ES-I3 (cell line): ENCODE measurements around the gene CCBE1.
"Not testable (repeated sequence)": the region's sequence is repeated elsewhere in the genome, so short reads cannot be mapped to it uniquely, and the experiment has no call there.

ENCODE experiments used
- H3K36me3 ChIP-seq: 2 replicates; pipeline ENCODE4 v1.6.1; 2013; ENCODE audit warnings: mild to moderate bottlenecking, low read length, control low read depth, moderate library complexity; ENCODE audit not compliant: insufficient read depth
- H3K4me1 ChIP-seq: 2 replicates; pipeline ENCODE4 v1.6.1; 2013; ENCODE audit warnings: mild to moderate bottlenecking, control low read depth, low read length; ENCODE audit not compliant: insufficient read depth
- H3K9ac ChIP-seq: 2 replicates; pipeline ENCODE4 v1.6.1; 2013; ENCODE audit warnings: low read depth, mild to moderate bottlenecking, low read length, moderate library complexity
- H3K9me3 ChIP-seq: 2 replicates; pipeline ENCODE4 v1.6.1; 2013; ENCODE audit warnings: mild to moderate bottlenecking, low read length, moderate library complexity; ENCODE audit not compliant: control insufficient read depth, insufficient read depth

CCBE1 gene

DNA sequence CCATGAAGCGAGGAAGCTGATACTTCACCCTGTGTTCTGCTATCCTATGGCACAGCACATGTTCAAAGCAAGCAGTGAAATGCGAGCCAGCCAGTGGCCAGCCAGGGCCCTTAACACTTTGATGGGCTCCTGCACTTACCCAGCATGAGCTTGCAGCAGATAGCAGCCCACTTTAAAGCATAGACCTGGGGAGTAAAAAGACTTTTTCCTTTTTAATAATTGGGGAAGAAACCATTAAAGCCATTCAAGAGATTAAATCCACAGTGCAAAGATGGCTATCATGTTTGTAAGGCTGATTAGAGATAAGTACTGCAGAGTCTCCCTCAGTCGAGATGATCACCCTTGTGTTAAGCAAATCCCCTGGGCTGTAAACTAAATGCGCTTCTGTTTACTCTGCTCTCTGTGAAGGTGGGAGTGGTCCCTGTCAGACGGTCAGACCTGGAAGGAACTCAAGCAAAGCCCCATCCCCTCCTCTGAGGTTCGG is 15.7 kb downstream of the CCBE1 start:
- no peak overlapping the region for H3K9ac ChIP-seq
- no peaks in the 10 kb centered on the region for H3K36me3 ChIP-seq
- H3K4me1 ChIP-seq = peaks cover 21% of the 10 kb centered on the region
- H3K9me3 ChIP-seq = no peaks in the 10 kb centered on the region

DNA sequence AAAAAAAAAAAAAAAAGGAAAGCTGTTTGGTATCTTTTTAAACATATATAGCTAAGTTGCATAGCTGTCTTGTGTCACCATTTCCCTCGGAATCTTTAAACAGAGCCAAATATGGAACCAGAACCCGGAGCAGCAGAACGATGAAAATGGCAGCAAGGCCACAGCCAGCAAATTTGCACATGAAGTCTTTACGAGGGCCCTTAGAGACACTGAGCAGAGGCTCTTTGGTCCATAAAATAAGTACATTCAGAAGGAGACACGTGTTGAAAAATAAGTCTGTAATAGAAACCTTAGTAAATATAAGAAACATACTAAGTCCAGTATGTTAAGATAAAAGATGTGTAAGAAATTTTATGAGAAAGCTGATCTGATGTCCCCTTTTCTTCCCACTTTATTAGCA is 16.2 kb downstream of the CCBE1 start:
- H3K9me3 ChIP-seq = no peaks in the 10 kb centered on the region
- peaks cover 21% of the 10 kb centered on the region for H3K4me1 ChIP-seq
- no peaks in the 10 kb centered on the region for H3K36me3 ChIP-seq
- H3K9ac ChIP-seq = no peak overlapping the region

DNA sequence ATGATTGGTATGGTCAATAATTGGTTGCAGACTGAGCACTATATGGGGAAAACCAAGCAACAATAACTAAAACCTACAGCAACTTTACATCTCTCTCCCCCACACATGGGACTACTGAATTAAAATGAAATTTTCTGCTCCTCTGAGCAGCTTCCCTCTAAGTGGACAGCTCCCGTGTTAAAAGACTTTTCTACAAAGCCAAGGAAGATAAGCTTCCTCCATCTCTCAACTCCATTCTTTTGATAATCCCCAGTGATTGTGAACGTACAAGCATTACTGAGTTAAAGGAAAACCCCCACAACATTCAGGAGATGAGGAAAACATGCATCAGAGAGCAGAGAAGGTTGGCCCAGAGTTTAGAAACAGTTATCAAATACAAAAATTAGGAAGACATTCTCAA is 21.9 kb downstream of the CCBE1 start:
- Histone ChIP-seq H3K9me3 (no peaks in the 10 kb centered on the region), H3K4me1 (no peaks in the 10 kb centered on the region), H3K9ac (no peak overlapping the region), H3K36me3 (no peaks in the 10 kb centered on the region)

DNA sequence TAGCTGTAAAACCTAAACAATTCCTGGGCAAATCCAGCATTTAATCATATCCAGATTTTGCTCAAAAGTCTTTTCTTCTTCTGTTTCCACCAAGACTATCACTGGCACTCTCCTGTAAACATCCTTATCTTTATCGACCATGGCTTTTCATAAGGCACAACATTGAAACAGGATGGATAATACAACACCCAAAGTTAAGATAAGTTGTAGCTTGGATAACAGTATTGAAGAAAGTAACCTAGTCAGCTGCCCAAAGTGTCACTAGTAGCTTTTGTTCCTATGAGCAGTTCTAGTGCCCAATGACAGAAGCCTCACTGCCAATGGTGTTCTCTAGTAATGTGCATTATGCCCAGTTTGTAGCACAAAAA is 22.3 kb downstream of the CCBE1 start:
- no peaks in the 10 kb centered on the region for H3K36me3 ChIP-seq

DNA sequence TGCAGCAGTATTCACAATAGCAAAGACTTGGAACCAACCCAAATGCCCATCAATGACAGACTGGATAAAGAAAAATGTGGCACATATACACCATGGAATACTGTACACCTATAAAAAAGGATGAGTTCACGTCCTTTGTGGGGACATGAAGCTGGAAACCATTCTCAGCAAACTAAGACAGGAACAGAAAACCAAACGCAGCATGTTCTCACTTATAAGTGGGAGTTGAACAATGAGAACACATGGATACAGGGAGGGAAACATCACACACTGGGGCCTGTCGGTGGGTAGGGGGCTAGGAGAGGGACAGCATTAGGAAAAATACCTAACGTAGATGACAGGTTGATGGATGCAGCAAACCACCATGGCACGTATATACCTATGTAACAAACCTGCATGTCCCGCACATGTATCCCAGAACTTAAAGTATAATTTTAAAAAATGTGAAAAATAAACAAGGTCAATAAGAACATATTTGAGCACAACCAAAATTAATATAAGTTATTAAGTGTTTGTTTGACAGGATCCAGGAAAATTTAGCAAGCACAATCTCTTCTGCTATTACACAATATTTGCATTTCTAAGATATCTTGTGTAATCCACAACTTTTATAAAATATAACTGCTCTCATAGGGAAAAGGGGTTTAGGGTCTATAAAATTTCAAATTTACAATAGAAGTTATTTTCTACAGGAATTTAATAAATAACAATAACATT is 22.9 kb downstream of the CCBE1 start:
- Histone ChIP-seq H3K9me3 (no peaks in the 10 kb centered on the region), H3K4me1 (no peaks in the 10 kb centered on the region), H3K36me3 (no peaks in the 10 kb centered on the region), H3K9ac (no peak overlapping the region)

More for the DNA sequence above, 22.3 kb downstream of the CCBE1 start:
- H3K9ac ChIP-seq = no peak overlapping the region
- no peaks in the 10 kb centered on the region for H3K4me1 ChIP-seq
- no peaks in the 10 kb centered on the region for H3K9me3 ChIP-seq

DNA sequence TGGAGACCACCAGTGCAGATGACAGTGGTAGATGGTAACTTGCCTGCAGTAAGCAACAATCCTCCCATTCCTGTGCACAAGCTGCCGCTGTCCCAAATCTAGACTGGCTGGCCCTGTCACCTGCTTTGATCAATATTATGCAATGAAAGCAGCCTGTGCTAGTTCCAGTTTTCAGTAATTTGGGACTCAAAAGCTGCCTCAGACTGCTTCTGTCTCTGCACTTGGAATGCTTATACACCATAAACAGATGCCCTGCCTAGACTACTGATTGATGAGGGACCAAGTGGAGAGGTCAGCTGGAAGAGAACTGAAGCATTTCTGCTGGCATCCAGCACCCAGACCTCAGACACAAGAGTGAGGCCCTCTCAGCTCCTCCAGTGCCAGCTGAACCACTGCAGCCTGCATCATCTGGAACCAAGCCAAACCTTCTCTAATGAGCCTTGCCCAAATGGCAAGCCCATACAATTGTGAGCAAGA is 24.9 kb downstream of the CCBE1 start:
- Histone ChIP-seq H3K9ac (no peak overlapping the region), H3K9me3 (no peaks in the 10 kb centered on the region), H3K4me1 (no peaks in the 10 kb centered on the region), H3K36me3 (no peaks in the 10 kb centered on the region)

DNA sequence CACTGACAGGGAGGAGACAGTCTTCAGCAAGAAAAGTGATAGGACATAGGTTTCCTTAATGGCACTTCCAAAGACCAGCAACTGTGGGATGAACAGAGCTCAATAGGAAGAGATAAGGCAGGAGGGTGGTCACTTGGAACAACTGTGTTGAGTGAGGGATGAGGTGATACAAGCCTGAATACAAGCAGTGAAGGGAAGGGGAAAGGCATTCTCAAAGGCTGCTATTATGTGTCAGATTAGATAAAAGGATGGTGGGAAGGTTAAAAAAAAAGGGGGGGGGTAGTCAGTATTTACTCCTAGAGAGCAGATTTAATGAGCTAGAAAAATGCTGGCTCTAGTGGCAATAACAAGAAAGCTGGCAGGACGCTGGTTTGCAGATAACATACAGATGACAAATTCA is 25.7 kb downstream of the CCBE1 start:
- no peaks in the 10 kb centered on the region for H3K4me1 ChIP-seq
- no peak overlapping the region for H3K9ac ChIP-seq
- H3K9me3 ChIP-seq = no peaks in the 10 kb centered on the region
- no peaks in the 10 kb centered on the region for H3K36me3 ChIP-seq

DNA sequence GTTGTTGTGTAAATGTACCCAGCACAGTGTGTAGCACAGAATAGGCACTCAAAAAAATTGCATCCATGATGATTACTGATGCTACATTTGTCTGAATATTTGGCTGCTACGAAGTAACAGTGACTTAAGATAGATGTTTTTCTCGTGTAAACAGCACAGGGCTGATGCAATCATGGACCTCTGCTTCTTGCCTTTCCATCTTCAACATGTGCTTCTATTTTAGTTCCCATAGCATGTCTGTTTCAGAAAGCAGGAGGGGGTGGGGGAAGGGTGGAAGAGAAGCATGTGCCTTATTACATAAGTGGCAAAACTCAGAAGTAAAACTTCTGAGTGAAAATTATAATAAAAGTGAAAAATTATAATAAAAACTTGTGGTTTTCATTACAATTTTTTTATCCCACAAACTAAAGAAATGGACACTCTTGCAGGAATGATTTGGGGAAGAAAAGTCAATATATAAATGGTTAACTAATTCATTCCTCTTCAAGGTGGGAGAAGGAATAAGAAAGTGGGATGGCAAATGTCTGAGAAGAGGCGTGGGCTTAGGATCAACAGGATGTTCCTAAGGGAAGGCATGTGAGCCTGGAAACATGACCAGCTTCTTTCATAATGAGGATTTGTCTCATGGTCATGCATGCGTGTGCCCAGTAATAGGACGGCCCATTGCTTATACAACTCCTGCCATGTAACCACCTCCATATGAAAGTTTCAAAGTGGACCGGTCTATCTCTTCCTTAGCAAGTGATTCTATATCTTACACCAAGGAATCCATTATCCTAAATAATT is 27.2 kb downstream of the CCBE1 start:
- no peaks in the 10 kb centered on the region for H3K9me3 ChIP-seq
- H3K36me3 ChIP-seq = no peaks in the 10 kb centered on the region
- no peak overlapping the region for H3K9ac ChIP-seq
- H3K4me1 ChIP-seq = no peaks in the 10 kb centered on the region

DNA sequence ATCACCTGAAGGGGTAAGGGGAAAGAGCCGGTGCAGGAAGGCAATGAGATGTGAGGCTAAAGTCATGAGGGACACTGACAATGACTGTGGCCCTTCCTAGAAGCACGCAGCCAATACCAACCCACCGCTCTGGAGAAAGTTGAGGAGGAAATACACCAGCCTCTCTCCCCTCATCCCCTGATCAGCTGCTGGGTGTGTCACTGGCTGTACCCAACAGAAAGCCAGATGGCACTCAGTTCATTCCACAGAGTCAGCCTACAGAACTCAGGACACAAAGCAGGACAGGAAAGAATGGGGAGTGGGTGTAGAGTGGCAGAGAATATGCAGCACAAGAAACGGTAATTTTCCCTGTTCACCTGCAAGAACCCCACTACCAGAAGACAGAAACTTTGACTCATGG is 29.7 kb downstream of the CCBE1 start:
- no peaks in the 10 kb centered on the region for H3K4me1 ChIP-seq
- H3K9me3 ChIP-seq = no peaks in the 10 kb centered on the region
- no peak overlapping the region for H3K9ac ChIP-seq
- no peaks in the 10 kb centered on the region for H3K36me3 ChIP-seq

DNA sequence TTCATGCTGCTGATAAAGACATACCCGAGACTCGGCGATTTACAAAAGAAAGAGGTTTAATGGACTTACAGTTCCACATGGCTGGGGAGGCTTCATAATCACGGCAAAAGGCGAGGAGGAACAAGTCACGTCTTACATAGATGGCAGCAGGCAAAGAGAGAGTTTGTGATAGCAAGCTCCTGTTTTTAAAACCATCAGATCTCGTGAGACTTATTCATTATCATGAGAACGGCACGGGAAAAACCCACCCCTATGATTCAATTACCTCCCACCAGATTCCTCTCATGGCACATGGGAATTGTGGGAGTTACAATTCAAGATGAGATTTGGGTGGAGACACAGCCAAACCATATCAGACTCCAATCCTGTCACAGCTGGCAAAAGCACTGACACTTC is 31.2 kb downstream of the CCBE1 start:
- H3K9me3 ChIP-seq, H3K4me1 ChIP-seq, H3K9ac ChIP-seq, H3K36me3 ChIP-seq: not testable (repeated sequence)

DNA sequence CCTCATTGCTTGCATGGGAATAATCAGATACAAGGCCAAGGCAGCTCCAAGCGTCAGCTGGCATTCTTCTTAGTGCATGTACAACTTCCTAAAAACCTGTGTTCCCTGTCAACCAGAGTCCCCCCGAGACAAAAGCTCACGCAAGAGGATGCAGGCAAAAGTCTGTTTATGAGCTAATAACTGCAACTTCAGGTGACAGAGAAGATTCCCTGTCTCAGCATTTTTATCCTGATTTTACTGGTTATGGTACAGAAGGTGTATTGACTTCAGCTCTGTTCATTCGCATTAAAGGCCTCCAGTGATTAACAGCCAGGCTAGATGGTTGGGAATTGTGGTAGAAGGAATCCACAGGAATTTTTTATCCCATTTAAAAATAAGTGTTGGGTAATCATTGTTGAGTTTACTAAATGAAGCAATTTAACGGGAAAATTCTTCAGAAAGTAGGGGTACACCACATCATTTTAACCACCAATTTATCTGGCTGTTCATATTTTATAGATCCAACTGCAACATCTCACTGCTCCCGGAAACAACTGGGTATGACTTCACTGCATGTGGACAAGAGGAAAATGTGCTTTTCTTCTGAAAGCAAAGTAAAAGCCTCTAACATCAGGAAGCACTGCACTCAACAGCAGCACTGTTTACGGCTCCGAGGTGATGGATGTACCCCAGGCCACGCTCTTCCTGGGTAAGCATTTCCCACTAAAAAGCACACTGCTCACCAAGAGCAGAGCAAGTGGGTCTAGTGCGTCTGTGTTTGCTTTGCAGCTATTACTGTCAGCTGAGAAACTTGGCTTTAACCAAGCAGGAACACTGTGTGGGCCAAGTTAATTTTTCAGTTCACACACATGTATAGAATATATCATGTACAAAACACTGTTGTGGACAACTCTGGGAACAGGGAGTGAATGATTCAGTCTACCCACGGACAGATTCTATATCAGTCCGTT is 31.9 kb downstream of the CCBE1 start:
- Histone ChIP-seq H3K9ac (no peak overlapping the region), H3K9me3 (no peaks in the 10 kb centered on the region), H3K4me1 (no peaks in the 10 kb centered on the region), H3K36me3 (no peaks in the 10 kb centered on the region)

DNA sequence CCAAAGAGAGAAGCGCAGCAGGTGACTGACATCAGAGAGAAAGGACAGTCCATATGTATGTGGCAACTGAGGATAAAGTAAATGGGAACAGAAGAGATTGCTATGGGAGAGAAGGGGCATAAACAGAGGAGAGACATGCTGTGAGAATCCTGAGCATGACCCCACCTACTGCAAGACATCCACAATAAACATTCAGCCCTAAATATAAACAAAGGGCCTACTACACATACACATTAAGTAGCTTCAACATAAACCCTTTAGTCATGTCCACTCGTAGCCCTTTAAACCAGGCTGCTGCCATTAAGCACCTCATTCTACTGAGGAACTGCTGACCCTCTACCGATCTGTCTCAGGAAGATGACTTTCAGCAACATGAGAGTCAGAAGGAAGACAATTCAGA is 32.9 kb downstream of the CCBE1 start:
- Histone ChIP-seq H3K9me3 (no peaks in the 10 kb centered on the region), H3K9ac (no peak overlapping the region), H3K4me1 (no peaks in the 10 kb centered on the region), H3K36me3 (no peaks in the 10 kb centered on the region)

DNA sequence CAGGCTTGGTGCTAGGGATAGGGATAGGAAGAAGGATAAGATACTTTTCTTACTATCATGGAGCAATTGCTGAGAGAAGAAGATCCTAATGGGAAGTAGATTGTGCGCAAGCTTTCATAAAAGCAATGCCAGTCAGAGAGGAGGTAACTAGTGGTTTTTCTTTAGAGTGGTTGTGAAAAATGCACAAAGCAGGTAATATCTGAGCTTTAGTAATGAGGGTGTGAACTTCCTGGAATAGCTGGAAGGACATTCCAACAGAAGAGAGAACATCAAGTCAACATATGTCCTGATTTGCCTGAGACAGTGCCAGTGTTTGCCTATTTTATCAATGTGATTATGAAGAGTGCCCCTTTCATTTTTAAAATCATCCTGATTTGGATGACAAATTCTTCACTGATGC is 34.1 kb downstream of the CCBE1 start:
- no peak overlapping the region for H3K9ac ChIP-seq
- H3K4me1 ChIP-seq = no peaks in the 10 kb centered on the region

DNA sequence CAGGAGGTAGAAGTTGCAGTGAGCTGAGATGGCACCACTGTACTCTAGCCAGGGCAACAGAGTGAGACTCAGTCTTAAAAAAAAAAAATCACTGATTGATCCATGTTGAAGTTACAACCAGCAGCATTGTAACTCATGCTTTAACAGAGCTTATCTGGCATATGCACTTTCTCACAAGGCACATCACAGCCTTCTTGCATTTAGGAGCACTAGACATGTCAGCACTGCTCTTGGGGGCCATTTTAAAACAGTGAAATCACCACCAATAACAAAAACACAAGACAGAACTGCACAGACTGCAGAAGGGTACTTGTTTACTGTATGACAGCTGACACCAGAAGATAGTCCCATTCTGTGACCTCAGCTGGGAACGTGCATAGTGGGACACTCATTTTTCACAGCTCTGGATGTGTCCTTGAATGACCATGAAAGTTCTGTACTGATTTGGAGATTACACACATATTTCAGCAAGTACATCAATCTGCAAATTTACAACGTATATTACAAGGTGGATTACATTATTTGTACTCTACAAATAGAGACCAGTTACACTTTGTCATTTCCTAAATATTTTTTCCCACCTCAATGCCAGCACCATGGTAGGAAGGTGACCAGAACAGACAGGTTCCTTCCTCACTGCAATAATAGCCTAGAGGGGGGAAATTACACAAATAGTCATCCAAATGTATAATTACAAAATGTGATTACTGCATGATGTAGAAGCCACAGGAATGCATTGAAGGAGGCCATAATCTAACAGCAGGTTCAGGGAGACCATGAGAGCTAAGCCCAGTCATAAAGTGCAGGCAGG is 35.1 kb downstream of the CCBE1 start:
- no peaks in the 10 kb centered on the region for H3K36me3 ChIP-seq
- H3K9ac ChIP-seq = no peak overlapping the region
- H3K9me3 ChIP-seq = no peaks in the 10 kb centered on the region
- H3K4me1 ChIP-seq = no peaks in the 10 kb centered on the region

More for the DNA sequence above, 34.1 kb downstream of the CCBE1 start:
- no peaks in the 10 kb centered on the region for H3K9me3 ChIP-seq
- H3K36me3 ChIP-seq = no peaks in the 10 kb centered on the region
